Neuronal stem cell (in vitro differentiated cells): Measurements from ENCODE around the gene PEG3. TPM values are rescaled to one million over a fixed set of nuclear protein-coding genes. Genes with fewer than 3 reads are reported as not detected.
A peak's percentile ranks its signal among the peaks of the same experiment; 100 is the strongest.

Source experiments
- DNase-seq: peaks from one replicate; pipeline ENCODE4 v3.0.0-alpha.2; 2013; ENCODE audit warnings: low spot score
- H2AFZ ChIP-seq: one replicate; pipeline ENCODE4 v1.6.1; 2013; ENCODE audit warnings: mild to moderate bottlenecking, low read length, inconsistent platforms
- H2AK5ac ChIP-seq: 2 replicates; pipeline ENCODE4 v1.6.1; 2013; ENCODE audit warnings: low read depth, mild to moderate bottlenecking, inconsistent platforms, low read length, moderate library complexity, mixed read lengths
- H2BK120ac ChIP-seq: 2 replicates; pipeline ENCODE4 v1.6.1; 2013; ENCODE audit warnings: low read depth, mild to moderate bottlenecking, inconsistent platforms, low read length, moderate library complexity, mixed read lengths
- H2BK12ac ChIP-seq: one replicate; pipeline ENCODE4 v1.6.1; 2013; ENCODE audit warnings: low read length, inconsistent platforms
- H2BK15ac ChIP-seq: 2 replicates; pipeline ENCODE4 v1.6.1; 2013; ENCODE audit warnings: mild to moderate bottlenecking, low read length, inconsistent platforms, mixed read lengths
- H2BK5ac ChIP-seq: one replicate; pipeline ENCODE4 v1.6.1; 2013; ENCODE audit warnings: inconsistent platforms, mild to moderate bottlenecking, low read length, moderate library complexity
- H3K14ac ChIP-seq: one replicate; pipeline ENCODE4 v1.6.1; 2013; ENCODE audit warnings: low read length, inconsistent platforms
- H3K18ac ChIP-seq: 2 replicates; pipeline ENCODE4 v1.6.1; 2013; ENCODE audit warnings: low read length, inconsistent platforms
- H3K23ac ChIP-seq: 2 replicates; pipeline ENCODE4 v1.6.1; 2013; ENCODE audit warnings: low read depth, mild to moderate bottlenecking, mixed read lengths, low read length, inconsistent platforms; ENCODE audit not compliant: poor library complexity
- H3K27ac ChIP-seq: replicated peaks from 3 replicates; pipeline ENCODE4 v1.5.1; 2013; ENCODE audit warnings: low read length, inconsistent platforms
- H3K27me3 ChIP-seq, 3 experiments: 2 replicates each; pipeline ENCODE4 v1.6.1; 2013; ENCODE audit warnings: low read length in 3 of 3, mild to moderate bottlenecking in 2 of 3, inconsistent platforms in 1 of 3, low read depth in 1 of 3, mixed read lengths in 1 of 3, moderate library complexity in 1 of 3; ENCODE audit not compliant: control insufficient read depth in 3 of 3, insufficient read depth in 3 of 3
- H3K36me3 ChIP-seq, 2 donors: replicated peaks in 1 of 2; 2 replicates each; pipeline ENCODE4 v1.6.1; 2013; ENCODE audit warnings: low read length in 2 of 2; ENCODE audit not compliant: control insufficient read depth in 2 of 2, insufficient read depth in 2 of 2
- H3K4ac ChIP-seq: 2 replicates; pipeline ENCODE4 v1.6.1; 2013; ENCODE audit warnings: inconsistent platforms, mild to moderate bottlenecking, low read length, moderate library complexity
- H3K4me1 ChIP-seq, 2 donors: 1 replicate in 1 of 2; 2 replicates in 1 of 2; pipeline ENCODE4 v1.6.1; 2013; ENCODE audit warnings: low read length in 2 of 2, low read depth in 1 of 2; ENCODE audit not compliant: control insufficient read depth in 2 of 2, insufficient read depth in 1 of 2
- H3K4me2 ChIP-seq: one replicate; pipeline ENCODE4 v1.6.1; 2013; ENCODE audit warnings: mild to moderate bottlenecking, low read length, inconsistent platforms; ENCODE audit not compliant: insufficient read depth, poor library complexity, severe bottlenecking
- H3K4me3 ChIP-seq, 2 donors: 2 replicates each; pipeline ENCODE4 v1.5.1; 2013; ENCODE audit warnings: low read length in 2 of 2, mild to moderate bottlenecking in 2 of 2, inconsistent platforms in 1 of 2, moderate library complexity in 1 of 2
- H3K79me1 ChIP-seq: one replicate; pipeline ENCODE4 v1.6.1; 2013; ENCODE audit warnings: low read depth, mild to moderate bottlenecking, inconsistent platforms, low read length, moderate library complexity
- H3K9ac ChIP-seq: one replicate; pipeline ENCODE4 v1.6.1; 2013; ENCODE audit warnings: mild to moderate bottlenecking, low read depth, low read length, inconsistent platforms; ENCODE audit not compliant: poor library complexity
- H3K9me3 ChIP-seq, 2 donors: replicated peaks in 1 of 2; 2 replicates each; pipeline versions ENCODE3 to v1.6.1; 2013; ENCODE audit warnings: low read length in 2 of 2, mild to moderate bottlenecking in 2 of 2, inconsistent platforms in 1 of 2, low read depth in 1 of 2, mixed read lengths in 1 of 2, moderate library complexity in 1 of 2; ENCODE audit not compliant: control insufficient read depth in 2 of 2, insufficient read depth in 1 of 2
- H4K8ac ChIP-seq: one replicate; pipeline ENCODE4 v1.6.1; 2013; ENCODE audit warnings: low read depth, mild to moderate bottlenecking, inconsistent platforms, low read length, moderate library complexity
- H4K91ac ChIP-seq: one replicate; pipeline ENCODE4 v1.6.1; 2013; ENCODE audit warnings: low read length, low read depth, mild to moderate bottlenecking, inconsistent platforms; ENCODE audit not compliant: poor library complexity
- WGBS, 2 donors: extraction: QIAGEN DNeasy Blood & Tissue Kit; methylation state at CpG; one replicate each; pipeline ENCODE4 v1.1.7; 2013; ENCODE audit warnings: missing lambda C conversion rate in 2 of 2, mixed read lengths in 1 of 2; ENCODE audit not compliant: insufficient read length in 2 of 2, insufficient replicate concordance in 1 of 2; ENCODE audit errors: extremely low coverage in 2 of 2; 5-methylcytosine and 5-hydroxymethylcytosine counted together
- polyA plus RNA-seq, 2 experiments: library from polyadenylated mRNA; stranded (reverse); fragments of 200-250 nt; gene quantifications; one replicate each; pipeline ENCODE4 v1.2.3, GENCODE V29; 2013

PEG3 gene
- polyA plus RNA-seq (2013, experiment 1 of 2): 27.5 TPM
- polyA plus RNA-seq (2013, experiment 2 of 2): 28.8 TPM

- Histone ChIP-seq H3K4me2 (peak within 1 kb of the TSS; percentile 58), H2BK120ac (peak within 1 kb of the TSS; percentile 47), H3K23ac (no peak within 1 kb of the TSS), H2BK12ac (no peak within 1 kb of the TSS), H4K8ac (peak within 1 kb of the TSS; percentile 32), H3K27ac (peak within 1 kb of the TSS; percentile 80), H3K4ac (no peak within 1 kb of the TSS), H3K79me1 (peaks cover 7% of the 10 kb centered on the region), H3K4me1 (no peaks in the 10 kb centered on the region), H2AK5ac (no peak within 1 kb of the TSS), H2AFZ (no peak within 1 kb of the TSS), H3K9me3 (peaks cover 6 to 15% of the 10 kb centered on the region in 2 donors), H3K14ac (peak within 1 kb of the TSS; percentile 56), H3K27me3 (peaks cover 0 to 7% (median 0%) of the 10 kb centered on the region in 3 experiments), H3K9ac (peak within 1 kb of the TSS; percentile 97), H4K91ac (no peak within 1 kb of the TSS), H2BK15ac (no peak within 1 kb of the TSS), H2BK5ac (no peak within 1 kb of the TSS), H3K4me3 (peak within 1 kb of the TSS in 1 of 2 donors; percentile 90), H3K36me3 (peaks cover 0 to 5% of the 10 kb centered on the region in 2 donors), H3K18ac (peak within 1 kb of the TSS; percentile 87)
- no CpG with 5 or more reads among the region's 49 CpGs for WGBS, 2 donors
- DNase-seq: peak; percentile 82
These were observed at the start of gene PEG3, which contains the start of gene ZIM2 for GRCh38 chr19:56840451-56841192. Gene PEG3 (minus strand): TSS chr19:56840726. CDS start chr19:56824655, 16,071 bp downstream. Gene ZIM2 (minus strand): TSS chr19:56840726. CDS start chr19:56824277, 16,449 bp downstream.

- Histone ChIP-seq H2BK5ac (no peak overlapping the region), H3K14ac (no peak overlapping the region), H3K18ac (no peak overlapping the region), H2AFZ (no peak overlapping the region), H3K23ac (no peak overlapping the region), H3K9ac (no peak overlapping the region), H2AK5ac (no peak overlapping the region), H3K27me3 (peaks cover 0 to 7% (median 0%) of the 10 kb centered on the region in 3 experiments), H4K8ac (no peak overlapping the region), H3K4me2 (no peak overlapping the region), H3K36me3 (no peaks in the 10 kb centered on the region), H2BK15ac (no peak overlapping the region), H3K4ac (no peak overlapping the region), H2BK12ac (no peak overlapping the region), H3K4me3 (no peak overlapping the region), H3K27ac (no peak overlapping the region), H3K4me1 (no peaks in the 10 kb centered on the region), H4K91ac (no peak overlapping the region), H3K79me1 (no peaks in the 10 kb centered on the region), H2BK120ac (no peak overlapping the region), H3K9me3 (peaks cover 0 to 16% of the 10 kb centered on the region in 2 donors)
- no CpG with 5 or more reads among the region's 14 CpGs for WGBS, 2 donors
- DNase-seq: no peak
These were observed 44.9 kb upstream of the PEG3 start for GRCh38 chr19:56885173-56885985.

GRCh38 chr19:56884441-56884840 is 43.9 kb upstream of the PEG3 start:
- no peak overlapping the region for H3K9ac ChIP-seq
- H3K36me3 ChIP-seq: no peaks in the 10 kb centered on the region
- DNase-seq: no peak
- H2AFZ ChIP-seq: no peak overlapping the region
- H3K18ac ChIP-seq: no peak overlapping the region
- no peak overlapping the region for H3K4me3 ChIP-seq
- WGBS, 2 donors: no CpG with 5 or more reads among the region's 5 CpGs
- H2BK12ac ChIP-seq: no peak overlapping the region
- H3K27me3 ChIP-seq: peaks cover 0 to 7% (median 0%) of the 10 kb centered on the region in 3 experiments
- H4K8ac ChIP-seq: no peak overlapping the region
- no peak overlapping the region for H3K4ac ChIP-seq
- no peak overlapping the region for H2AK5ac ChIP-seq
- no peak overlapping the region for H3K4me2 ChIP-seq
- H3K79me1 ChIP-seq: no peaks in the 10 kb centered on the region
- H3K9me3 ChIP-seq: peaks cover 2 to 16% of the 10 kb centered on the region in 2 donors
- H4K91ac ChIP-seq: no peak overlapping the region
- H3K4me1 ChIP-seq: no peaks in the 10 kb centered on the region
- H3K23ac ChIP-seq: no peak overlapping the region
- no peak overlapping the region for H2BK120ac ChIP-seq
- H3K27ac ChIP-seq: no peak overlapping the region
- H3K14ac ChIP-seq: no peak overlapping the region
- no peak overlapping the region for H2BK5ac ChIP-seq
- no peak overlapping the region for H2BK15ac ChIP-seq
